HL-60/S4 treated with phorbol 12-myristate 13-acetate at 8.2 ng/mL for 4 days and 3 days (cell line): ENCODE data around the gene P4HA2.

Source experiments
- in situ Hi-C: fragments of 300-500 bp; cut with MboI; formaldehyde crosslinking; loops from 2 replicates; pipeline ENCODE4 v1.15.0; 2022; ENCODE audit warnings: low sequenced_read_pairs

Gene P4HA2

GRCh38 chr5:132204371-132205135 is 23.1 kb downstream of the P4HA2 start:
- in situ Hi-C loops: no loop called here

GRCh38 chr5:132203916-132204315 is 23.7 kb downstream of the P4HA2 start:
- in situ Hi-C loops: no loop called here

- in situ Hi-C loops: no loop called here
These were observed 24.2 kb downstream of the P4HA2 start for GRCh38 chr5:132203464-132203818.

- in situ Hi-C loops: no loop called here
These were observed 24.8 kb downstream of the P4HA2 start for GRCh38 chr5:132202711-132203463.

GRCh38 chr5:132199116-132199680 is 28.5 kb downstream of the P4HA2 start:
- in situ Hi-C loops: loop anchor here (25.0 kb wide), 1 partner anchor 137 kb away; the partner anchor contains the start of genes CSF2 and IL3

GRCh38 chr5:132198571-132198970 is 29.1 kb downstream of the P4HA2 start:
- in situ Hi-C loops: loop anchor here (25.0 kb wide), 1 partner anchor 136 kb away; the partner anchor contains the start of genes CSF2 and IL3

- in situ Hi-C loops: loop anchor here (25.0 kb wide), 1 partner anchor 133 kb away; the partner anchor contains the start of genes CSF2 and IL3
These were observed 31.9 kb downstream of the P4HA2 start for GRCh38 chr5:132195727-132196126.

GRCh38 chr5:132193165-132193694 is 34.4 kb downstream of the P4HA2 start:
- in situ Hi-C loops: loop anchor here (25.0 kb wide), 1 partner anchor 131 kb away; the partner anchor contains the start of genes CSF2 and IL3

GRCh38 chr5:132190161-132190817 is 37.4 kb downstream of the P4HA2 start:
- in situ Hi-C loops: loop anchor here (25.0 kb wide), 1 partner anchor 128 kb away; the partner anchor contains the start of genes CSF2 and IL3

GRCh38 chr5:132184588-132184987 is 43.1 kb downstream of the P4HA2 start:
- in situ Hi-C loops: loop anchor here (25.0 kb wide), 1 partner anchor 122 kb away; the partner anchor contains the start of genes CSF2 and IL3

GRCh38 chr5:132183723-132184122 is 43.9 kb downstream of the P4HA2 start:
- in situ Hi-C loops: loop anchor here (25.0 kb wide), 1 partner anchor 121 kb away; the partner anchor contains the start of genes CSF2 and IL3

GRCh38 chr5:132182359-132183040 is 45.2 kb downstream of the P4HA2 start:
- in situ Hi-C loops: loop anchor here (25.0 kb wide), 1 partner anchor 120 kb away; the partner anchor contains the start of genes CSF2 and IL3

GRCh38 chr5:132181011-132181629 is 46.5 kb downstream of the P4HA2 start:
- in situ Hi-C loops: loop anchor here (25.0 kb wide), 1 partner anchor 119 kb away; the partner anchor contains the start of genes CSF2 and IL3

GRCh38 chr5:132180134-132180745 is 47.4 kb downstream of the P4HA2 start:
- in situ Hi-C loops: loop anchor here (25.0 kb wide), 1 partner anchor 118 kb away; the partner anchor contains the start of genes CSF2 and IL3

- in situ Hi-C loops: loop anchor here (10.0 to 25.0 kb wide), 2 partner anchors 65 to 117 kb away; partner anchors contain the start of genes CSF2 and IL3
These were observed 48.2 kb downstream of the P4HA2 start for GRCh38 chr5:132179405-132179804.

- in situ Hi-C loops: loop anchor here (10.0 to 25.0 kb wide), 2 partner anchors 63 to 115 kb away; partner anchors contain the start of genes CSF2 and IL3
These were observed 49.9 kb downstream of the P4HA2 start for GRCh38 chr5:132177691-132178149.

GRCh38 chr5:132176987-132177386 is 50.7 kb downstream of the P4HA2 start:
- in situ Hi-C loops: loop anchor here (10.0 to 25.0 kb wide), 2 partner anchors 62 to 115 kb away; partner anchors contain the start of genes CSF2 and IL3

- in situ Hi-C loops: loop anchor here (10.0 to 25.0 kb wide), 2 partner anchors 62 to 114 kb away; partner anchors contain the start of genes CSF2 and IL3
These were observed 51.1 kb downstream of the P4HA2 start for GRCh38 chr5:132176521-132176945.
